ENCODE measurements around the gene JAKMIP1.

The JAKMIP1 gene

DNA sequence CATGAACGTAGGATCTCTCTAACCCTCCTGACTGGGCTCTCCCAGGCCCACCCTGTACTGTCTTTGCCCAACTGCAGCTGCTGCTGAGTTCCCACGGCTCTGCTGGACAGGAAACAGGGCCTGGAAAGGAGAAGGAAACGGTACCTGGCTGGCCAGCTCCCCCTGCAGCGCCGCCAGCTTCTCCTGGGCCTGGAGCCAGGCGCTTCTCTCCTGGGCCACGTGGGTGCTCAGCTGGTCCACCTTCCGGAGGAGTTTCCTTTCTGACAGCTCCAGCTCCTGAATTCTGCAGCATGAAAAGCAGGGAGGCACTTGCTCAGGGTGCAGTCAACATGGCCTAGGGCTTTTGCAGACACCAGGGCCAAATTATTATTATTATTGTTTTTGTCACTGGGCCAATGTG lies 188.7 kb downstream of the JAKMIP1 start:
- H3K27me3 ChIP-seq (ENCODE audit: insufficient read depth, poor library complexity, severe bottlenecking) = peaks cover 4% of the 10 kb centered on the region
- no peak overlapping the region for H3K4me3 ChIP-seq (ENCODE audit: severe bottlenecking)
- no peak overlapping the region for H3K27ac ChIP-seq (ENCODE audit: poor library complexity, severe bottlenecking)
- TF ChIP-seq, protein P1, sequence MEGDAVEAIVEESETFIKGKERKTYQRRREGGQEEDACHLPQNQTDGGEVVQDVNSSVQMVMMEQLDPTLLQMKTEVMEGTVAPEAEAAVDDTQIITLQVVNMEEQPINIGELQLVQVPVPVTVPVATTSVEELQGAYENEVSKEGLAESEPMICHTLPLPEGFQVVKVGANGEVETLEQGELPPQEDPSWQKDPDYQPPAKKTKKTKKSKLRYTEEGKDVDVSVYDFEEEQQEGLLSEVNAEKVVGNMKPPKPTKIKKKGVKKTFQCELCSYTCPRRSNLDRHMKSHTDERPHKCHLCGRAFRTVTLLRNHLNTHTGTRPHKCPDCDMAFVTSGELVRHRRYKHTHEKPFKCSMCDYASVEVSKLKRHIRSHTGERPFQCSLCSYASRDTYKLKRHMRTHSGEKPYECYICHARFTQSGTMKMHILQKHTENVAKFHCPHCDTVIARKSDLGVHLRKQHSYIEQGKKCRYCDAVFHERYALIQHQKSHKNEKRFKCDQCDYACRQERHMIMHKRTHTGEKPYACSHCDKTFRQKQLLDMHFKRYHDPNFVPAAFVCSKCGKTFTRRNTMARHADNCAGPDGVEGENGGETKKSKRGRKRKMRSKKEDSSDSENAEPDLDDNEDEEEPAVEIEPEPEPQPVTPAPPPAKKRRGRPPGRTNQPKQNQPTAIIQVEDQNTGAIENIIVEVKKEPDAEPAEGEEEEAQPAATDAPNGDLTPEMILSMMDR (IDR thresholded peaks at IDR 0.05; ENCODE audit: poor library complexity, severe bottlenecking) = no peak
- no peak for DNase-seq (ENCODE audit: low spot score)
- no peaks in the 10 kb centered on the region for H3K9me3 ChIP-seq (ENCODE audit: severe bottlenecking)
- H3K4me1 ChIP-seq (ENCODE audit: insufficient read depth, poor library complexity, severe bottlenecking) = no peaks in the 10 kb centered on the region
- ATAC-seq (ENCODE audit: low read depth) = peak; percentile 49; the same call in 2 of the 3 replicates
- H3K36me3 ChIP-seq (ENCODE audit: low read depth) = no peaks in the 10 kb centered on the region

DNA sequence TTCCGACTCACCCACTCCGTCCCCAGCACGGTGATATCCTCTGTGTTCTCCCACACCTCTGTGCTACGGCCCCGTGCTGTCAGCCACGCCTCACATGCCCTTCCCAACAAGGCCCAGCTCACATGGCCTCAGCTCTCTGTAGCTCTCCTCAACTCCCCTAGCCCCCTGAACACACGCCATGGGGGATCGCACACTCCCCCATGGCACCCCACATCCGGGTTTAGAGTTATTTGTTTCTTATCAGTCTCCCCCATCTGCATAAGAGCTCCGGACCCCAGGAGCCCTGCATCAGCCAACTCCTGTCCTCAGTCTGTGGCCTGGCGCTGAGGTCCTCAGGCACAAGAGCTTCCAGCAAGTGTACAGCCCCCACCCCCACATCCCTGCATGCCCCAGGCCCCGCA lies 189.1 kb downstream of the JAKMIP1 start:
- Histone ChIP-seq H3K27ac (ENCODE audit: poor library complexity, severe bottlenecking) (no peak overlapping the region), H3K9me3 (ENCODE audit: severe bottlenecking) (no peaks in the 10 kb centered on the region), H3K4me3 (ENCODE audit: severe bottlenecking) (no peak overlapping the region), H3K36me3 (ENCODE audit: low read depth) (no peaks in the 10 kb centered on the region), H3K4me1 (ENCODE audit: insufficient read depth, poor library complexity, severe bottlenecking) (no peaks in the 10 kb centered on the region), H3K27me3 (ENCODE audit: insufficient read depth, poor library complexity, severe bottlenecking) (peaks cover 4% of the 10 kb centered on the region)
- DNase-seq (ENCODE audit: low spot score) = no peak
- ATAC-seq (ENCODE audit: low read depth) = no peak
- TF ChIP-seq, protein P1 (IDR thresholded peaks at IDR 0.05; ENCODE audit: poor library complexity, severe bottlenecking) = no peak

DNA sequence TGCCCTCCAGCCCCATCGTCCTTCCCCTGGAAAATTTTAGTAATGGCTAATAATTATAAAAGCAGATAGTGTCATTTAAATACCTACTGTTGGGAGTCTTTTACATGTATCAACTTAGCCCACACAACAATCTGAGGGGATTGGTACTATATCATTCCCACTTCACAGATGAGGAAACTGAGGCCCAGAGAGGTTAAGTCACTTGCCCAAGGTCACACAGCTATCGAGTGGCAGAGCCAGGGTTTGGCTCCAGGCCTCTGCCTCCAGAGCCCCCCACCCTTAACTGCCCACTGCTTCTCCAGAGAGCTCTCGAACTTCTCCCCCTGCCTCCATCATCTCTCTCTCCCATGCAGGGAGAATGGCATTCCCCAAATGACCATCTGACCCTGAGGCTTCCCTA lies 189.6 kb downstream of the JAKMIP1 start:
- no peak for ATAC-seq (ENCODE audit: low read depth)
- H3K27ac ChIP-seq (ENCODE audit: poor library complexity, severe bottlenecking) = no peak overlapping the region
- H3K27me3 ChIP-seq (ENCODE audit: insufficient read depth, poor library complexity, severe bottlenecking) = peaks cover 4% of the 10 kb centered on the region
- TF ChIP-seq, protein P1 (IDR thresholded peaks at IDR 0.05; ENCODE audit: poor library complexity, severe bottlenecking) = no peak
- no peaks in the 10 kb centered on the region for H3K4me1 ChIP-seq (ENCODE audit: insufficient read depth, poor library complexity, severe bottlenecking)
- no peaks in the 10 kb centered on the region for H3K9me3 ChIP-seq (ENCODE audit: severe bottlenecking)
- no peaks in the 10 kb centered on the region for H3K36me3 ChIP-seq (ENCODE audit: low read depth)
- no peak for DNase-seq (ENCODE audit: low spot score)
- no peak overlapping the region for H3K4me3 ChIP-seq (ENCODE audit: severe bottlenecking)

DNA sequence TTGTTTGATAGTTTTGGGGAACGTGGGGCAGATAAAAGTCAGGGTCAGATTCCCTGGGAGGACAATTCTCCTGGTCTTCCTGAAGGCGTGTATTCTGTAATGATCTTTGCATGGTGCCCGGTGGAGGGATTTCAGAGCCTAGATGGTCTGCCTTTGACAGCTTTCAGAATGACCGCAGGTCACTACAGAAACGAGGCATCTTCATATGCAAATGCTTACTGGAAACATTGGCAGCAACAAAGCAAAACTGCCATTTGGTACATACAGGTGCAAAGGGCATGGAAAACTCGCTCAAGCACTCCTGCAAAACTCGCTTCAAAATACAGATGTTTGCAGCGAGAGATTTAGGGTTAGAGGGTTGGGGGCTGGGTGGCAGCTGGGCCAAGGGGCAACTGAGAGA lies 190.9 kb downstream of the JAKMIP1 start:
- Histone ChIP-seq H3K4me3 (ENCODE audit: severe bottlenecking) (no peak overlapping the region), H3K27me3 (ENCODE audit: insufficient read depth, poor library complexity, severe bottlenecking) (peaks cover 4% of the 10 kb centered on the region), H3K27ac (ENCODE audit: poor library complexity, severe bottlenecking) (no peak overlapping the region), H3K4me1 (ENCODE audit: insufficient read depth, poor library complexity, severe bottlenecking) (no peaks in the 10 kb centered on the region), H3K9me3 (ENCODE audit: severe bottlenecking) (no peaks in the 10 kb centered on the region), H3K36me3 (ENCODE audit: low read depth) (no peaks in the 10 kb centered on the region)
- ATAC-seq (ENCODE audit: low read depth) = no peak
- peak; percentile 8 for DNase-seq (ENCODE audit: low spot score)
- TF ChIP-seq, protein P1 (IDR thresholded peaks at IDR 0.05; ENCODE audit: poor library complexity, severe bottlenecking) = no peak

DNA sequence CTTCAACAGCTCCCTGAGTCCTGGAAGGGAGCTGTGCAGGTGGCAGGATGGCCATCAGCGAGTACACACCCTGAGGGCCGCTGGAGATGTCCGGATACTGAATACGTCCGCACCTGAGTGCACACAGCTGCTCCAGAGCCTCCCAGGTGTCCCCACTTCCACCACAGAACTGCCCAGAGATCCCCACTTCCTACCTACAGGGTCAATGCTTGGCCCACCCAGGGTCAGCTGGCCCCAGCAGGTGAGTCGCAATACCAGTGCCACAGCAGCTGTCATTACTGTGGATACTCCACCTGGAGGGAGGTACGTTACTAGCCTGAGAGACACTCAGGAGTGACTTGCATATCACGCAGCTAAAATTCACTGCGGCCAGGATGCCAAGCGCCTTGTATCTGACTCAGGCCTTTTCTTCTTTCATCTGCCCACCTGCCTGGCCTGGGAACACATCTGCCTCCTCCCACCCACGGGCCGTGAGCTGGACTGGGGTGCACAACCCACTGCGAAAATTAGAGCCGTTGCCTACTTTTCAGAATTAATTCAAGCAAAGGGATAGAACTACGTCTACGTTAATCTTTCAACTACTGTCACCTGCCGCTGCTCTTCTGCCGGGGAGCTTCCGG lies 191.5 kb downstream of the JAKMIP1 start:
- no peak overlapping the region for H3K27ac ChIP-seq (ENCODE audit: poor library complexity, severe bottlenecking)
- DNase-seq (ENCODE audit: low spot score) = peak; percentile 29
- no peak overlapping the region for H3K4me3 ChIP-seq (ENCODE audit: severe bottlenecking)
- no peaks in the 10 kb centered on the region for H3K9me3 ChIP-seq (ENCODE audit: severe bottlenecking)
- no peaks in the 10 kb centered on the region for H3K4me1 ChIP-seq (ENCODE audit: insufficient read depth, poor library complexity, severe bottlenecking)
- no peak for ATAC-seq (ENCODE audit: low read depth)
- peaks cover 4% of the 10 kb centered on the region for H3K27me3 ChIP-seq (ENCODE audit: insufficient read depth, poor library complexity, severe bottlenecking)
- TF ChIP-seq, protein P1 (IDR thresholded peaks at IDR 0.05; ENCODE audit: poor library complexity, severe bottlenecking) = no peak
- H3K36me3 ChIP-seq (ENCODE audit: low read depth) = no peaks in the 10 kb centered on the region
